ENCODE results near the gene NCBP3. TPM values are rescaled to one million over a fixed set of nuclear protein-coding genes. Genes with fewer than 3 reads are reported as not detected.

Gene NCBP3, protein sequence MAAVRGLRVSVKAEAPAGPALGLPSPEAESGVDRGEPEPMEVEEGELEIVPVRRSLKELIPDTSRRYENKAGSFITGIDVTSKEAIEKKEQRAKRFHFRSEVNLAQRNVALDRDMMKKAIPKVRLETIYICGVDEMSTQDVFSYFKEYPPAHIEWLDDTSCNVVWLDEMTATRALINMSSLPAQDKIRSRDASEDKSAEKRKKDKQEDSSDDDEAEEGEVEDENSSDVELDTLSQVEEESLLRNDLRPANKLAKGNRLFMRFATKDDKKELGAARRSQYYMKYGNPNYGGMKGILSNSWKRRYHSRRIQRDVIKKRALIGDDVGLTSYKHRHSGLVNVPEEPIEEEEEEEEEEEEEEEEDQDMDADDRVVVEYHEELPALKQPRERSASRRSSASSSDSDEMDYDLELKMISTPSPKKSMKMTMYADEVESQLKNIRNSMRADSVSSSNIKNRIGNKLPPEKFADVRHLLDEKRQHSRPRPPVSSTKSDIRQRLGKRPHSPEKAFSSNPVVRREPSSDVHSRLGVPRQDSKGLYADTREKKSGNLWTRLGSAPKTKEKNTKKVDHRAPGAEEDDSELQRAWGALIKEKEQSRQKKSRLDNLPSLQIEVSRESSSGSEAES
- 133 TPM for total RNA-seq (ENCODE audit: unreplicated experiment)
- long read RNA-seq, full-length matches to known transcripts: 4 of 17 reads
- long read RNA-seq, partial matches to known transcripts: 5 of 17 reads
- long read RNA-seq, other reads (novel, unspliced or antisense): 8 of 17 reads

DNA sequence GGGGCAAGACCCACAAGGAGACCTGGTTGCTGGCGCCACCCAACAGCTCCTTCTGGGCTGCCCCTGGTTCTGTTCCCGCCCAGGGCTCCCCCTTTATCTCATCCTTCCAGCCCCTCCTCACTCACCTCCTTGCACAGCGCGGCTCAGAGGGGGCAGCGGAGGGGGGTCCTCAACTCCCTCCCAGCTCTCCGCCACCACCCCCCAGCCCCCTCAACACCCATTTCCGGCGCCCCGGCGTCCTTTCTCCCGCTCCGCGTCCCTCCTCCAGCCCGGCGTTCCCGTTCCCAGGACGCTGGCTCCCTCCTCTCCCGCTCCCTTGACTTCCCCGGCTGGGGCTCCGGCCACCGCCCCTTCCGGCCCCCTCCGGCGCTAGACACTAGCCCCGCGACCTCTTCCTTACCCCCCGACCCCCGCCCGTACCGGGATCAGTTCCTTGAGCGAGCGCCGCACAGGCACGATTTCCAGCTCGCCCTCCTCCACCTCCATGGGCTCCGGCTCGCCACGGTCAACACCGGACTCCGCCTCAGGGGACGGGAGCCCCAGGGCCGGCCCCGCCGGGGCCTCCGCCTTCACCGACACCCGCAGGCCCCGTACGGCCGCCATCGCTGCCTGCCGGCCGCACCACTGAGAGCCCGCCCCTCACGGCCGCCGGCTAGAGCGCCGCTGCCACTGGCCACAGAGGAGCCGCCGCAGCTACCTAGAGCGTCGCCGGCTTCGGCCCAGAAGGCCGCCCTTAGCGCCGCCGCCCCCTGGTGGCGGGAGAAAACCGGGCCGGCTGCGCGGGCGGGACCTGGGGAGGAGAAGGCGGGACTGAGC is at the start of gene NCBP3:
Gene NCBP3, minus strand, starts transcription at position 626 of the 816 bp plus-strand sequence. Its CDS starts 23 bp downstream, at position 603.
- H3K9me3 Mint-ChIP-seq (ENCODE audit: unreplicated experiment): no peaks in the 10 kb centered on the region
- peak within 1 kb of the TSS; percentile 90 for H3K27ac Mint-ChIP-seq (ENCODE audit: unreplicated experiment)

DNA sequence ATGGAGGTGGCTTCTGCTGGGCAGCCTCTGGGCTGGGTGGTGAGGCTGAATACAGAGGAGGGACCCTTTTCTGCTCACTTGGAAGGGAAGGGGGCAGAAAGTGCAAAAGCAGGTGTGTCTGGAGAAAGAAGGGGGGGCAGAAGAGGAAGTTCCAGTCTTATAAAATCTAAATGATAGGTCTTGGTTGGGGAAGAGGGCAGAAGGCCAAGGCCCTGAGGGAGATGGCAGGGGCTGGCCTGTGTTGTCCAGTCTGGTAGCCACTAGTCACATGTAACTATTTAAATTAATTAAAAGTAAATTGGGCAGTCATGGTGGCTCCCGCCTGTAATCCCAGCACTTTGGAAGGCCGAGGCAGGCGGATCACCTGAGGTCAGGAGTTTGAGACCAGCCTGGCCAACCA is 49.3 kb upstream of the NCBP3 start:
- Mint-ChIP-seq H3K4me3 (ENCODE audit: unreplicated experiment) (peak overlapping the region; percentile 25), H3K27me3 (ENCODE audit: unreplicated experiment) (peaks cover 13% of the 10 kb centered on the region), H3K9me3 (ENCODE audit: unreplicated experiment) (peaks cover 9% of the 10 kb centered on the region), H3K36me3 (ENCODE audit: unreplicated experiment) (no peaks in the 10 kb centered on the region), H3K27ac (ENCODE audit: unreplicated experiment) (no peak overlapping the region), H3K4me1 (ENCODE audit: low read depth, unreplicated experiment) (peaks cover 35% of the 10 kb centered on the region)
- no peak for TF ChIP-seq CTCF (IDR thresholded peaks at IDR 0.05; ENCODE audit: partially characterized antibody, unreplicated experiment)
- DNase-seq: no peak

More for the DNA sequence above, at the start of gene NCBP3:
- Mint-ChIP-seq H3K4me1 (ENCODE audit: low read depth, unreplicated experiment) (peaks cover 9% of the 10 kb centered on the region), H3K4me3 (ENCODE audit: unreplicated experiment) (peak within 1 kb of the TSS; percentile 96), H3K36me3 (ENCODE audit: unreplicated experiment) (no peaks in the 10 kb centered on the region), H3K27me3 (ENCODE audit: unreplicated experiment) (no peaks in the 10 kb centered on the region)
- peak; percentile 91 for DNase-seq
- peak; percentile 99 for TF ChIP-seq CTCF (IDR thresholded peaks at IDR 0.05; ENCODE audit: partially characterized antibody, unreplicated experiment)

DNA sequence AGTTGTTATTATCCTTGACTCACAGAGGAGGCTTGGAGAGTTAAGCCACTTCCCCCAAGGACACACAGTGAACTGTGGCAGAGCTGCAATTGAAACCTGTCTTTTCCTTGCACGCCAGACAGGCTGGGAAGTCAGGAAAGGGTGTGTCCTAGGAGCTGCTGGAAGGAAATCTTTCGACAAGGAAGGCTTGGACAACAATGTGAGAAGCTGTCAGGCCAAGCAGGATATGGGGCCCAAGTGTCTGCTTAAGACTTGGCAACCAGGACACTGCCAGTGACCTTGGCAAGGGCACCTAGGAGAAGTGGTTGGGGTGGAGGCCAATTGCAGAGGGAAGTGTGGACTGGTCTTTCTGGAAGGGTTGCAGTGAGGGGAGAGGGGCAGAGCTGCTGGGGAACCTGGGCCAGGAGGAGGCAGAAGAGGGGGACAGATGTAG is 48.9 kb upstream of the NCBP3 start:
- peak overlapping the region; percentile 68 for H3K27ac Mint-ChIP-seq (ENCODE audit: unreplicated experiment)

GRCh38 chr17:3894188-3894587 is 48.1 kb upstream of the NCBP3 start:
- DNase-seq: no peak
- H3K9me3 Mint-ChIP-seq (ENCODE audit: unreplicated experiment): peaks cover 9% of the 10 kb centered on the region
- peaks cover 13% of the 10 kb centered on the region for H3K27me3 Mint-ChIP-seq (ENCODE audit: unreplicated experiment)
- H3K4me1 Mint-ChIP-seq (ENCODE audit: low read depth, unreplicated experiment): peaks cover 40% of the 10 kb centered on the region
- no peak overlapping the region for H3K27ac Mint-ChIP-seq (ENCODE audit: unreplicated experiment)
- H3K36me3 Mint-ChIP-seq (ENCODE audit: unreplicated experiment): no peaks in the 10 kb centered on the region
- H3K4me3 Mint-ChIP-seq (ENCODE audit: unreplicated experiment): peak overlapping the region; percentile 90
- TF ChIP-seq CTCF (IDR thresholded peaks at IDR 0.05; ENCODE audit: partially characterized antibody, unreplicated experiment): no peak

More for the DNA sequence above, 48.9 kb upstream of the NCBP3 start:
- H3K4me1 Mint-ChIP-seq (ENCODE audit: low read depth, unreplicated experiment): peaks cover 38% of the 10 kb centered on the region
- DNase-seq: no peak
- no peaks in the 10 kb centered on the region for H3K36me3 Mint-ChIP-seq (ENCODE audit: unreplicated experiment)
- H3K27me3 Mint-ChIP-seq (ENCODE audit: unreplicated experiment): peaks cover 13% of the 10 kb centered on the region
- no peak for TF ChIP-seq CTCF (IDR thresholded peaks at IDR 0.05; ENCODE audit: partially characterized antibody, unreplicated experiment)
- H3K9me3 Mint-ChIP-seq (ENCODE audit: unreplicated experiment): peaks cover 9% of the 10 kb centered on the region
- peak overlapping the region; percentile 25 for H3K4me3 Mint-ChIP-seq (ENCODE audit: unreplicated experiment)

Measured in glutamatergic neuron (in vitro differentiated cells).